Hepatocyte (in vitro differentiated cells): ENCODE measurements around the gene YARS2. TPM values are rescaled to one million over a fixed set of nuclear protein-coding genes. Genes with fewer than 3 reads are reported as not detected.

Source experiments
- DNase-seq: peaks from one replicate; pipeline ENCODE4 v3.0.0-alpha.2; 2016; ENCODE audit warnings: low spot score
- H2AFZ ChIP-seq: fragments of 200-600 bp; sonication (generic); 2 replicates; pipeline ENCODE4 v1.6.0; 2016; ENCODE audit warnings: antibody characterized with exemption, mild to moderate bottlenecking
- H3K27ac ChIP-seq: fragments of 200-600 bp; sonication (generic); 2 replicates; pipeline ENCODE4 v1.5.1; 2016; ENCODE audit warnings: mild to moderate bottlenecking
- H3K27me3 ChIP-seq: fragments of 200-600 bp; sonication (generic); 2 replicates; pipeline ENCODE4 v1.6.1; 2016
- H3K36me3 ChIP-seq: fragments of 200-600 bp; sonication (generic); replicated peaks from 2 replicates; pipeline ENCODE4 v1.5.1; 2016; ENCODE audit warnings: low read depth; ENCODE audit not compliant: insufficient read depth
- H3K4me1 ChIP-seq: fragments of 200-600 bp; sonication (generic); 2 replicates; pipeline ENCODE4 v1.5.1; 2016; ENCODE audit warnings: mild to moderate bottlenecking, moderate library complexity; ENCODE audit not compliant: insufficient read depth
- H3K4me2 ChIP-seq: fragments of 200-600 bp; sonication (generic); 2 replicates; pipeline ENCODE4 v1.6.0; 2016
- H3K4me3 ChIP-seq: fragments of 200-600 bp; sonication (generic); 2 replicates; pipeline ENCODE4 v1.5.1; 2016; ENCODE audit warnings: mild to moderate bottlenecking
- H3K79me2 ChIP-seq: fragments of 200-600 bp; sonication (generic); 2 replicates; pipeline ENCODE4 v1.6.0; 2017; ENCODE audit warnings: mild to moderate bottlenecking
- H3K9me2 ChIP-seq: fragments of 200-600 bp; sonication (generic); replicated peaks from 2 replicates; pipeline ENCODE4 v1.6.0; 2017; ENCODE audit warnings: mild to moderate bottlenecking; ENCODE audit not compliant: insufficient read depth
- H3K9me3 ChIP-seq: fragments of 200-600 bp; sonication (generic); 2 replicates; pipeline ENCODE4 v1.5.1; 2016; ENCODE audit warnings: low read depth, mild to moderate bottlenecking
- H4K20me1 ChIP-seq: fragments of 200-600 bp; sonication (generic); 2 replicates; pipeline ENCODE4 v1.6.0; 2016; ENCODE audit warnings: mild to moderate bottlenecking; ENCODE audit not compliant: insufficient read depth, poor library complexity, severe bottlenecking
- EZH2 ChIP-seq: fragments of 200-600 bp; sonication (generic); IDR thresholded peaks from 2 replicates; pipeline ENCODE4 v1.6.1; 2016; ENCODE audit warnings: antibody characterized with exemption, mild to moderate bottlenecking, borderline replicate concordance
- EZH2phosphoT487 ChIP-seq: fragments of 200-600 bp; sonication (generic); IDR thresholded peaks from one replicate; pipeline ENCODE4 v1.6.1; 2018; ENCODE audit warnings: antibody characterized with exemption, mild to moderate bottlenecking, low read depth, moderate library complexity; ENCODE audit not compliant: unreplicated experiment, severe bottlenecking
- WGBS: methylation state at CpG from one replicate; pipeline ENCODE4 v1.1.6; 2016; ENCODE audit warnings: low lambda C conversion rate; ENCODE audit errors: missing lambda C conversion rate; 5-methylcytosine and 5-hydroxymethylcytosine counted together
- polyA plus RNA-seq: library from polyadenylated mRNA; unstranded; fragments of >200 nt; fragmentation: Nextera tagmentation; extraction: Ambion mirVana; gene quantifications from 2 replicates; pipeline ENCODE4 v1.2.1, GENCODE V29; 2016
- total RNA-seq: library from RNA; depleted of rRNA; stranded (reverse); fragments of >200 nt; gene quantifications from 2 replicates; pipeline ENCODE4 v1.2.3, GENCODE V29; 2014
- TF ChIP-seq, protein P1 (sequence below): fragments of 200-600 bp; sonication (generic); IDR thresholded peaks from 2 replicates; pipeline ENCODE4 v1.5.1; 2016; ENCODE audit warnings: antibody characterized with exemption, mild to moderate bottlenecking; ENCODE audit not compliant: poor library complexity

YARS2 gene
- total and polyA plus RNA-seq, 2 experiments from 2014 or later = 34.2 to 34.4 TPM

- 92% methylated on average over 5 of the region's 5 CpGs for WGBS
Measured at GRCh38 chr12:32785557-32785956, 29.9 kb upstream of the YARS2 start.

DNA sequence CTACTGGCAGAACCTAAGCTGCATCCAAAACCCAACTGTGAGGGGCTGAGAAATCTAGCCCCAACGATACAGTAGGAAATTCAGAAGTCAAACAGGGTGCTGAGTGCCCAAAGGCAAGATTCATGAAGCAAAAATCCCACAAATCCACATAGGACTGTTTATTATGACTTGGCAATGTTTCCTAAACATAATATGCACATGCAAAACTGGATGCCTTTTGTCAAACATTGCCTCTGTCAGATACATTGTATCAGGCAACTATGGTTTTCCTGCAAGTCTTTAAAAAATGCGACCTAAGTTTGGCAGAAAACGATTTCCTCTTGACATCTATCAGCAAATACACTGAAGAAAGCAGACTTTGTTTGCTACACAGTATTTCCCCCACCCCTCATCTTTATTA is 27.3 kb upstream of the YARS2 start:
- 78% methylated on average over 3 of the region's 3 CpGs for WGBS
- H4K20me1 ChIP-seq = no peaks in the 10 kb centered on the region
- H3K27me3 ChIP-seq = no peaks in the 10 kb centered on the region
- no peak overlapping the region for H3K27ac ChIP-seq
- no peaks in the 10 kb centered on the region for H3K79me2 ChIP-seq
- no peak overlapping the region for H2AFZ ChIP-seq
- H3K4me1 ChIP-seq = no peaks in the 10 kb centered on the region
- TF ChIP-seq EZH2 (no peak), EZH2phosphoT487 (no peak)
- TF ChIP-seq, protein P1, sequence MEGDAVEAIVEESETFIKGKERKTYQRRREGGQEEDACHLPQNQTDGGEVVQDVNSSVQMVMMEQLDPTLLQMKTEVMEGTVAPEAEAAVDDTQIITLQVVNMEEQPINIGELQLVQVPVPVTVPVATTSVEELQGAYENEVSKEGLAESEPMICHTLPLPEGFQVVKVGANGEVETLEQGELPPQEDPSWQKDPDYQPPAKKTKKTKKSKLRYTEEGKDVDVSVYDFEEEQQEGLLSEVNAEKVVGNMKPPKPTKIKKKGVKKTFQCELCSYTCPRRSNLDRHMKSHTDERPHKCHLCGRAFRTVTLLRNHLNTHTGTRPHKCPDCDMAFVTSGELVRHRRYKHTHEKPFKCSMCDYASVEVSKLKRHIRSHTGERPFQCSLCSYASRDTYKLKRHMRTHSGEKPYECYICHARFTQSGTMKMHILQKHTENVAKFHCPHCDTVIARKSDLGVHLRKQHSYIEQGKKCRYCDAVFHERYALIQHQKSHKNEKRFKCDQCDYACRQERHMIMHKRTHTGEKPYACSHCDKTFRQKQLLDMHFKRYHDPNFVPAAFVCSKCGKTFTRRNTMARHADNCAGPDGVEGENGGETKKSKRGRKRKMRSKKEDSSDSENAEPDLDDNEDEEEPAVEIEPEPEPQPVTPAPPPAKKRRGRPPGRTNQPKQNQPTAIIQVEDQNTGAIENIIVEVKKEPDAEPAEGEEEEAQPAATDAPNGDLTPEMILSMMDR = no peak
- H3K4me2 ChIP-seq = no peak overlapping the region
- H3K9me2 ChIP-seq = no peaks in the 10 kb centered on the region
- no peaks in the 10 kb centered on the region for H3K36me3 ChIP-seq
- H3K9me3 ChIP-seq = no peaks in the 10 kb centered on the region
- no peak for DNase-seq
- H3K4me3 ChIP-seq = no peak overlapping the region

More at GRCh38 chr12:32785557-32785956, 29.9 kb upstream of the YARS2 start:
- TF ChIP-seq EZH2phosphoT487 = no peak
- no peak for TF ChIP-seq EZH2
- TF ChIP-seq, protein P1 = no peak
- DNase-seq = no peak
- Histone ChIP-seq H3K4me1 (no peaks in the 10 kb centered on the region), H3K27me3 (no peaks in the 10 kb centered on the region), H3K4me2 (no peak overlapping the region), H4K20me1 (no peaks in the 10 kb centered on the region), H3K36me3 (no peaks in the 10 kb centered on the region), H3K9me3 (no peaks in the 10 kb centered on the region), H3K27ac (no peak overlapping the region), H3K79me2 (no peaks in the 10 kb centered on the region), H2AFZ (no peak overlapping the region), H3K9me2 (no peaks in the 10 kb centered on the region), H3K4me3 (no peak overlapping the region)

DNA sequence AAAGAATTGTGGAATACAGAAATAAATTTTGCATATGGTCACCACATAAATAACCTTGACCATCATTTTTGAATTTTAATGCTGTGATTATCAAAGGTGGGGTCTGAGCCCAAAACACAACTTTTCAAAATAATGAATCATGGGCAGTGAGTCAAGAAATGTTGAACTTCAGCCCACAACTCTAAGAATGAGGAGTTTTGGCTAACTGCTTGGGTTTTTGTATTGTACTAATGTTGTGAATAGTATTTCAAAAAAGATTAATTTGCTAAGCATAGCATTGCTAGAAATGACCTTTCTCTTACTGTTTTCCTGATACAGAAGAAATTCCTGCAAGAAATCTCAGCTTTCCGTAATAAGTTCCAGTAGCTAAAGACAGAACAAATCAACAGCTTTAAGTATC is 24.4 kb upstream of the YARS2 start:
- 74% methylated on average over 1 of the region's 1 CpG for WGBS
- H3K27me3 ChIP-seq = no peaks in the 10 kb centered on the region
- no peaks in the 10 kb centered on the region for H3K36me3 ChIP-seq
- H4K20me1 ChIP-seq = no peaks in the 10 kb centered on the region
- H2AFZ ChIP-seq = no peak overlapping the region
- TF ChIP-seq EZH2phosphoT487 (no peak), EZH2 (no peak)
- TF ChIP-seq, protein P1 = no peak
- no peaks in the 10 kb centered on the region for H3K4me1 ChIP-seq
- no peak overlapping the region for H3K4me2 ChIP-seq
- H3K27ac ChIP-seq = no peak overlapping the region
- no peaks in the 10 kb centered on the region for H3K79me2 ChIP-seq
- no peaks in the 10 kb centered on the region for H3K9me2 ChIP-seq
- H3K9me3 ChIP-seq = no peaks in the 10 kb centered on the region
- DNase-seq = no peak
- no peak overlapping the region for H3K4me3 ChIP-seq

DNA sequence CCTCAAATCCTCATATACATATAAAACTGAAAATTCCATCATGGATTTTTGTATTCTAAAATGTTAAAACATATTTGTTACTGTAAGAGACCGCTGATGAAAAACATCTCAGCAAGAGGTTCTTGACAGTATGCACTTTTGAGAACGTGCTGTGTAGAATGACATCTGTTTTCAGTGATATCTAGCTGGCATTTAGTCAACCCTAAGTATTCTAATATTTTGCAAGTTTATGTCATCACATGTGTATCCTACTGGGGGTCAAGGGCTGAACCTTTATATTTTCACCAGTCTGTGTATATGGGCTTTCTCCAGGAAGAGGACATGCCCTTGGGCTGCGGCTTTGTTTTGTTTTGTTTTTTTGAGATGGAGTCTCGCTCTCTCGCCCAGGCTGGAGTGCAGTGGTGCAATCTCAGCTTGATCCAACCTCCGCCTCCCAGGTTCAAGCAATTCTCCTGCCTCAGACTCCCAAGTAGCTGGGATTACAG is 22.0 kb upstream of the YARS2 start:
- H3K9me3 ChIP-seq = no peaks in the 10 kb centered on the region

More for the DNA sequence above, 22.0 kb upstream of the YARS2 start:
- Histone ChIP-seq H3K4me3 (no peak overlapping the region), H2AFZ (no peak overlapping the region), H3K4me2 (no peak overlapping the region), H4K20me1 (no peaks in the 10 kb centered on the region), H3K27me3 (no peaks in the 10 kb centered on the region), H3K36me3 (no peaks in the 10 kb centered on the region), H3K27ac (no peak overlapping the region), H3K4me1 (no peaks in the 10 kb centered on the region), H3K79me2 (no peaks in the 10 kb centered on the region), H3K9me2 (no peaks in the 10 kb centered on the region)
- TF ChIP-seq, protein P1 = no peak
- TF ChIP-seq EZH2 (no peak), EZH2phosphoT487 (no peak)
- 78% methylated on average over 6 of the region's 6 CpGs for WGBS
- DNase-seq = no peak
